ENCODE results near the gene MYBBP1A. TPM values are rescaled to one million over a fixed set of nuclear protein-coding genes. Genes with fewer than 3 reads are reported as not detected.

The MYBBP1A gene
- total RNA-seq, 1 donor from 2014 or later = 108 TPM

DNA sequence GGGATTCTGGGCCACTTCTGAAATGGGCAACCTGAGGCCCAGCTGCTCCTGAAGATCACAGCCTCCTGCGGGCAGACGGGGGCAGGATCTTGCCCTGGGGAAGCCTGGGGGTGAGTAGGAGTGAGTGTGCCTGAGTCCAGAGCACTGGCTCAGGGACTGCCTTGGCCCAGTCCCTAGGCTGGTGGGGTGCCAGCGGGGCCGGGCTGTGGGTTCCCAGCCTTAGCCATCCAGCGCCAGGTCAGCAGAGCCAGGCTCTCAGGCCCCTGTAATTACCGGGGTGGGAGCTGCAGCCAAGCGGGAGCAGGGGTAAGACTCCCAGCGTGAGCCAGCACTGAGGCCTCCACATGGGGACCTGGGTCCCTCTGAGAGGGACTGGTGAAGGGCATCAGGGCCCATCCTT, 48.3 kb downstream of the MYBBP1A start:
- TF ChIP-seq, protein P1, sequence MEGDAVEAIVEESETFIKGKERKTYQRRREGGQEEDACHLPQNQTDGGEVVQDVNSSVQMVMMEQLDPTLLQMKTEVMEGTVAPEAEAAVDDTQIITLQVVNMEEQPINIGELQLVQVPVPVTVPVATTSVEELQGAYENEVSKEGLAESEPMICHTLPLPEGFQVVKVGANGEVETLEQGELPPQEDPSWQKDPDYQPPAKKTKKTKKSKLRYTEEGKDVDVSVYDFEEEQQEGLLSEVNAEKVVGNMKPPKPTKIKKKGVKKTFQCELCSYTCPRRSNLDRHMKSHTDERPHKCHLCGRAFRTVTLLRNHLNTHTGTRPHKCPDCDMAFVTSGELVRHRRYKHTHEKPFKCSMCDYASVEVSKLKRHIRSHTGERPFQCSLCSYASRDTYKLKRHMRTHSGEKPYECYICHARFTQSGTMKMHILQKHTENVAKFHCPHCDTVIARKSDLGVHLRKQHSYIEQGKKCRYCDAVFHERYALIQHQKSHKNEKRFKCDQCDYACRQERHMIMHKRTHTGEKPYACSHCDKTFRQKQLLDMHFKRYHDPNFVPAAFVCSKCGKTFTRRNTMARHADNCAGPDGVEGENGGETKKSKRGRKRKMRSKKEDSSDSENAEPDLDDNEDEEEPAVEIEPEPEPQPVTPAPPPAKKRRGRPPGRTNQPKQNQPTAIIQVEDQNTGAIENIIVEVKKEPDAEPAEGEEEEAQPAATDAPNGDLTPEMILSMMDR (IDR thresholded peaks at IDR 0.05) = no peak
- POLR2A ChIA-PET = no interaction called here
- H3K4me1 Mint-ChIP-seq = peaks cover 2% of the 10 kb centered on the region
- H3K9me3 Mint-ChIP-seq = no peaks in the 10 kb centered on the region
- CTCF ChIA-PET = no interaction called here
- H3K27me3 Mint-ChIP-seq = peaks cover 55% of the 10 kb centered on the region
- H3K27ac Mint-ChIP-seq = no peak overlapping the region
- DNase-seq (no peak), ATAC-seq (ENCODE audit: low read depth) (no peak)
- no peak overlapping the region for H3K4me3 Mint-ChIP-seq
- no peaks in the 10 kb centered on the region for H3K36me3 Mint-ChIP-seq (ENCODE audit: low read depth)
- intact Hi-C loops (cut with micrococcal nuclease) = no loop called here

DNA sequence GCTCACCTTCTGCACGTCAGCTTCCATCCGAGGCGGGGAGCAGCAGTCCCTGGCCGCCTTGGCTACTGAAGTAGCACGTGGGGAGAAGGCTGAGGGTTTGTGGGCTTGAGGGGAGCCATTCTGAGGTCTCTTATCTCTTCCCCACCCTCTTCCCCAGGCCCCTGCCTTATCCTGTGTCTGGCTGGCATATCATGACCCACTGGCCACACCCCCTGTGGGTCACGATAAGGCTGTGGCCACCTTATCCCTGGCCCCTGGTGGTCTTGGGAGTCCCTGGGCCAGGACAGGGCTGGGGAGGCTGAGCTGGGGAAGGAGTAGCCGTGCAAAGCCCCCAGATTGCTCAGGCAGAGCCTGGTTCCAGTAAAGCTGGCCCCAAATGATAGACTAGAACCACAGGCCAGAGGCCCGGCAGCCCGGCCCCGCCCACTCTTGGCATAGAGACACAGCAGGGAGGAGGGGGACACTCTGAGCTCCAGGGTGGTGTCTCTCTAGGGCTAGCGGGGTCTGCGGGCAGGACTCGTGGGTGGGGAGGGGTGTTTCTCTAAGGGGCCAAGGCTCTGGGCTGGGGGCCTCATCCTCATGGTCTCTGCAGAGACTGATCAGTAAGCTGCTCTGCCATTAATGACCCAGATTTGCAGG, 48.9 kb downstream of the MYBBP1A start:
- H3K4me3 Mint-ChIP-seq = no peak overlapping the region
- H3K9me3 Mint-ChIP-seq = no peaks in the 10 kb centered on the region
- peaks cover 2% of the 10 kb centered on the region for H3K4me1 Mint-ChIP-seq
- CTCF ChIA-PET = no interaction called here
- TF ChIP-seq, protein P1 (IDR thresholded peaks at IDR 0.05) = no peak
- peaks cover 60% of the 10 kb centered on the region for H3K27me3 Mint-ChIP-seq
- H3K27ac Mint-ChIP-seq = no peak overlapping the region
- DNase-seq = no peak
- intact Hi-C loops (cut with micrococcal nuclease) = no loop called here
- H3K36me3 Mint-ChIP-seq (ENCODE audit: low read depth) = no peaks in the 10 kb centered on the region
- no peak for ATAC-seq (ENCODE audit: low read depth)
- POLR2A ChIA-PET = no interaction called here

DNA sequence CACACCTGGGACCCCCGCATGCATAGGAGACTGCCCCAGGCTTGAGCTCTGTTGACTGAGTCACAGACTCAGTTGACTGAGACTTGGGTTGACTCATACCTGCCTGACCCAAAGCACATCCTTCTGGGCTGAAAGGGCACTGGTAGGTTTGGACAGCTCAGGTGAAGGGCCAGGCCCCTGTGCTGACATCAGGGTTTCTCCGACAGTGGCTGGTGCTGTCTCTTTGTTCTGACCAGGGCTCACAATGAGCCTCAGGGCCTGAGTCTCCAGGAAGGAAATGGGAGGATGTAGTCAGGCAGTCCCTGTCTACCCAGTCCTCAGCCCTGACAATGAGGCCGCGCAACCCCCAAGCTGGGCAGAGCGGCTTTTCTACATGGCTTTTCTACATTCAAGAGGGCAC, 50.0 kb downstream of the MYBBP1A start:
- POLR2A ChIA-PET = no interaction called here

DNA sequence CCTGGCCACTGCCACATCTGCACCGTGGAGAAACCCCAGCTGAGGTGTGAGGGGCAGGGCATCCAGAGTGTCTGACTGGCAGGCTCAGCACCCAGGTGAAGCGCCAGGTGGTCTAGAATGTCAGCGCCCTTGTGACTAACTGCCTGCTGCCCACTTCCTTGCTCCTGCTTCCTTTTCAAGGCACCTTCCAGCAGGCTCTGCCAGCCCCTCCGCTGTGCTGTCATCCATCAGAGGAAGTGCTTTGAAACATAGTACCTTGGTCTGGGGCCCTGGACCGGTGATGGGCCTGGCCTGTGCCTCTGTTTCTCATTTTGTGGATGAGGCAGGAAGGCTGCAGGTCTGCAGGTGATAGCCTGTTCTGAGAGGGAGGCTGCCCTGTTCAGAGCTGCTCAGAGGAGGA, 51.0 kb downstream of the MYBBP1A start:
- Mint-ChIP-seq H3K27me3 (peaks cover 61% of the 10 kb centered on the region), H3K4me3 (no peak overlapping the region), H3K4me1 (peaks cover 16% of the 10 kb centered on the region), H3K9me3 (no peaks in the 10 kb centered on the region), H3K27ac (no peak overlapping the region), H3K36me3 (ENCODE audit: low read depth) (no peaks in the 10 kb centered on the region)
- TF ChIP-seq, protein P1 (IDR thresholded peaks at IDR 0.05) = no peak
- intact Hi-C loops (cut with micrococcal nuclease) = no loop called here
- ATAC-seq (ENCODE audit: low read depth) = no peak
- ChIA-PET CTCF (no interaction called here), POLR2A (no interaction called here)
- DNase-seq = no peak

More for the DNA sequence above, 50.0 kb downstream of the MYBBP1A start:
- CTCF ChIA-PET = no interaction called here
- no peak for ATAC-seq (ENCODE audit: low read depth)
- H3K36me3 Mint-ChIP-seq (ENCODE audit: low read depth) = no peaks in the 10 kb centered on the region
- H3K27me3 Mint-ChIP-seq = peaks cover 62% of the 10 kb centered on the region
- DNase-seq = no peak
- no peak overlapping the region for H3K27ac Mint-ChIP-seq
- no peak overlapping the region for H3K4me3 Mint-ChIP-seq
- TF ChIP-seq, protein P1 (IDR thresholded peaks at IDR 0.05) = no peak
- peaks cover 10% of the 10 kb centered on the region for H3K4me1 Mint-ChIP-seq
- no peaks in the 10 kb centered on the region for H3K9me3 Mint-ChIP-seq
- intact Hi-C loops (cut with micrococcal nuclease) = no loop called here

DNA sequence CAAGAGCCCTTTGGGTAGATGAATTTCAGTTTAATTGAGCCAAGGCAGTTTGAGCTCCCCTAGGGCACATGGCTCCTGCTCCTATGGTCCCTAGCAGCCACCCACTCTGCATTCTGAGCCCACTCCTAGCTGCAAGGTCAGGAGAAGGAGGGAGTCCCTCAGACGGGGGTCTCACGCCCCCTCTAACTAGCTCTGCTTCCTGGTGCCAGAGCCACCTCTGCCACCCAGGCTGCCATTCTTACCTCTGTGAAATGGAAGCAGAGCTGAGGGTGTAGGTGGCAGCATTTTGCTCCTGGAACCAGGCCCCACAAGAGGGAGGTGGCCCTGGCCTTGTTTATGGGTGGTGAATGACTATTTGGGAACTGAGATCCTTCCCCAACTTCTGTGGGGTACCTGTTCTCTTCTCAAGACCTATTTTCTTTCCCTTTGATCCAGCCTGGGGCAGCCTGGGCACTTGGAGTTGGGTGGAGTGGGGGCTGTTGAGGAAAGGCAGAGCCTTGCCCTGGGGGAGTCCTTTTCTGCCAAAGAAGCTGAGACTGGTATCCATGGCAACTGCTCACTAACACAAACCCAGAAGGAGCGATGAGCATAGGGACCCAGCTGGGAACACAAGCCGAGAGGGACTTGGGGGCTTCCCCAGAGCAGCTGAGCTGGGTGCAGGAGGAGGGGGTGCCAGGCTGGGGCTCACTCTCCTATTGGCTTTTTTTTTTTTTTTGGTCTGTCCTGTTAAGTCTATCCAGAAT, 51.7 kb downstream of the MYBBP1A start:
- no peak for DNase-seq
- intact Hi-C loops (cut with micrococcal nuclease) = no loop called here
- no peak overlapping the region for H3K4me3 Mint-ChIP-seq
- no peak overlapping the region for H3K27ac Mint-ChIP-seq
- no peak for ATAC-seq (ENCODE audit: low read depth)
- peaks cover 53% of the 10 kb centered on the region for H3K27me3 Mint-ChIP-seq
- POLR2A ChIA-PET = no interaction called here
- CTCF ChIA-PET = interaction anchor here (0.6 kb wide), 1 partner anchor 63 kb away, joined by 3 read pairs; no protein-coding TSS in a partner anchor
- H3K9me3 Mint-ChIP-seq = no peaks in the 10 kb centered on the region
- TF ChIP-seq, protein P1 (IDR thresholded peaks at IDR 0.05) = no peak
- H3K36me3 Mint-ChIP-seq (ENCODE audit: low read depth) = no peaks in the 10 kb centered on the region
- peaks cover 16% of the 10 kb centered on the region for H3K4me1 Mint-ChIP-seq
